Stimulated activated CD8-positive, alpha-beta memory T cell treated with anti-CD3 and anti-CD28 coated beads, Interleukin-2, amount 100 ng/mL, for 1 hour (primary cell): ENCODE measurements around the gene KIAA0232.

Experiments
- DNase-seq, 2 donors: peaks; one replicate each; pipeline ENCODE4 v3.0.0-alpha.2; 2020; ENCODE audit warnings: low read depth in 2 of 2

The KIAA0232 gene

DNA sequence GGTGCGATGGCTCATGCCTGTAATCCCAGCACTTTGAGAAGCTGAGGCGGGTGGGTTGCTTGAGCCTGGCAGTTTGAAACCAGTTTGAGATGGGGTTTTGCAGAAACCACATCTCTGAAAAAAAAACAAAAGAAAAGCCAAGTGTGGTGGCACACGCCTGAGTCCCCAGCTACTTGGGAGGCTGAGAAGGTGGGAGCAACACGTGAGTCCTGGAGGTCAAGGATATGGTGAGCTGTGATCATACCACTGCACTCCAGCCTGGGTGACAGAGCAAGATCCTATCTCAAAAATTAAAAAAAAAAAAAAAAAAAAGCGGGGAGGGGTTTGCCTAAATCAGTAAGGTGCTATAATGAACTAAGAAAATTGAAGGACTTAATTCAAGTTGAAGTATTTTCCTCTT lies 68.9 kb downstream of the KIAA0232 start:
- no peak for DNase-seq

DNA sequence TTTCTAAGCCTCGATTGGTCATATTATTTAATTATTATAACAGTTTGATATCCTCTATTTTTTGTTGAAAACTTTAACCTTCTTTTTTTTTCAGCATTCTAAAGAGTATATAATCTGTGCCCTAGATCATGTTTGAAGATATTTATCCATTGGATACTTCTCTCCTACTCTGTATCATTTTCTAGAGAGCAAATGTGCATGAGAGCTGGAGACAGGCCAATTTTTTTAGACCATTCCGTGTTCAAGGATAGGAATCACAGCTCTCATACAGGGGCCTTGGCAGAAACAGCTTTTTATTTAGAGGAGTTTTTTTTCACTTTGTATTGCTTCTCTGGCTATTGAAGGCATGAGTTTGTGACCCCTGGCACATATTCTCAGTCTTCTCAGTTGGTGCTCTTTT lies 69.4 kb downstream of the KIAA0232 start:
- no peak for DNase-seq

DNA sequence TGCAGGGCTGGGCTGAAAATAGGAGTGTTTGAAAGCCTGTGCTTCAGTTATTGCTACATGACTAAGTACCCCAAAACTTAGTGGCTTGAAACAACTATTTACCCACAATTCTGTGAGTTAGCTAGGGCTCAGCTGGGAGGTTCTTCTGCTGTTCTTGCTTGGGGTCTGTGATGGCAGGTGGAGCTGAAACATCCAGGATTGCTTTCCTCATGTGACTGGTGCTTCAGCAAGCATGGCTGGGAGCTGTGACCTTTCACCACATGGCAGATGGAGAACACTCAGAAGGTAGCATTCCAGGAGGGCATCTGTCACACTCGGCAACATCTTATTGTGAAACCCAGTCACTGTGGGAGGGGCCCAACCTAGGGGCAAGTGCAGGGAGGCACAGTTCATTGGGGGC lies 70.1 kb downstream of the KIAA0232 start:
- no peak for DNase-seq

DNA sequence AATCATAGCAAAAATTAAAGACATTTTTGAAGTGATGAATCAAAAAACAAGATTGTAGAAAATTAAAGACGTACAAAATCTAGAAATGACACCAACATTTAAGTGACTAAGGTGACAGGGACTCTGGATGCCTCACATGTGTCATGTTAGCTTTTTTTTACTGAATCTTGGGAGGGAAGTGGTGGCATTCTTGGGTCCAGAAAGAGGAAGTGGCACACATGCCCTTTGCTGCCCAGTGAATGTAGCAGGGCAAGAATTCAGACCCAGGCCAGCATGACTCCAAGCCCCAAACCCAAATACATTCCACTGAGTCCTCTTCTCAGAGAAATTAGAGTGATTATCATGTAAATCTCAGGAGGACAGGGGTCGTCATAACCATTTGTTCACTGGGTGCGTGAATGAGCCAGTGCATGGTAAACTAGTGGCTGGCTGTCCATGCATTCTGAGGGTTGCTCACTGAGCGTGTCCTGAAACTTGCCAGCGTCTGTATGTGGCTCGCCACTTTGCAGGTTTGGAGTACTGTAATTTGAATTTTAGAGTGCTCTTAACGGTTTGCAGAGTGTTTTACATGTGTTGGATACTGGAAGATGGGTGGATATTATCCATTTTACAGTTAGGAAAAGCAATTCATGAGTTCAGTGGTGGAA lies 71.7 kb downstream of the KIAA0232 start:
- no peak for DNase-seq

DNA sequence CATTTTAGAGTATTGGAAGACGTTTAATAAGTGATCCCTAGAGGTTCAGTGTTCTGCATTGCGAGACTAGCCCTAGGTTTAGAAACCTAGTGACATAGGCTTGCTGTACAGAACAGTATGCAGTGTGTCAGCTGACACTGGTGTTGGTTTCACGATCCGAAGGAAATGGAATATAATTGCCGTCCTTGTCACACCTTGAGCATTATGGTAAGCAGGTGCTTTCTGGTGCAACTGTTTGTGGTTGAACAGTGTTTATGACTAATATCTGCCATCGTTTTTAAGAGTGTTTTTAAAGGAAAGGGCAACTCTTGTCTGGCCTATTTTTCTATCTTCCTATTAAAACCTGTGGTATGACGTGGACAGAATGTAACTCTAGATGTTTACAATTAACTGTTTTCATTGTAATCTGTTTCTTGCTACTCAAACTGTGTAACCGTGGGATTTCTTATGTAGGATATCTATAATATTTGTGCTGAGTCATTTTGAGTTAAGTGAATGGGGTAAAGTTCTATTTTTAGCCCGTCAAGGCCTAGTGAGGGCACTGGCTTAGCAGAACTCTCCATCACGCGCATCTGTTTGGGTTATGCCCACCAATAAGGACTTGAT lies 73.3 kb downstream of the KIAA0232 start:
- DNase-seq: no peak

DNA sequence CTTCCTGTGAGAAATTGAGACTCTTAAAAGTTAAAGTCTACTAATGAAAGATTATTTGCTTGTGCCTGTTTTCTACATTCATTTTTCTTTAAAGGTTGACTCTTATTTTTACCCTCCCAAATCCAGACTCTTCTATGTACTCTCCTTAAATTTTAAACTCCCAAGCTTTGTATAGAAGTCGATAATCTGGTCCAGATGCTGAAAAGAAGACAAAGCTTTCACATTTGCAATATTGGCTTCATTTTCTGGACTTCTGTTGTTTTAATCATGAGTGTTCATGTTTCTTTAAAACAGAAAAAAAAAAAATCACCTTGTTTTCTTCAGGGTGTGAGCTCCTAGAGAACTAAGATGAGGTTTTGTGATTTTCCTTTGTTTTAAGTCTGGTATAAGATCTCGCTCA lies 73.9 kb downstream of the KIAA0232 start:
- DNase-seq: no peak

DNA sequence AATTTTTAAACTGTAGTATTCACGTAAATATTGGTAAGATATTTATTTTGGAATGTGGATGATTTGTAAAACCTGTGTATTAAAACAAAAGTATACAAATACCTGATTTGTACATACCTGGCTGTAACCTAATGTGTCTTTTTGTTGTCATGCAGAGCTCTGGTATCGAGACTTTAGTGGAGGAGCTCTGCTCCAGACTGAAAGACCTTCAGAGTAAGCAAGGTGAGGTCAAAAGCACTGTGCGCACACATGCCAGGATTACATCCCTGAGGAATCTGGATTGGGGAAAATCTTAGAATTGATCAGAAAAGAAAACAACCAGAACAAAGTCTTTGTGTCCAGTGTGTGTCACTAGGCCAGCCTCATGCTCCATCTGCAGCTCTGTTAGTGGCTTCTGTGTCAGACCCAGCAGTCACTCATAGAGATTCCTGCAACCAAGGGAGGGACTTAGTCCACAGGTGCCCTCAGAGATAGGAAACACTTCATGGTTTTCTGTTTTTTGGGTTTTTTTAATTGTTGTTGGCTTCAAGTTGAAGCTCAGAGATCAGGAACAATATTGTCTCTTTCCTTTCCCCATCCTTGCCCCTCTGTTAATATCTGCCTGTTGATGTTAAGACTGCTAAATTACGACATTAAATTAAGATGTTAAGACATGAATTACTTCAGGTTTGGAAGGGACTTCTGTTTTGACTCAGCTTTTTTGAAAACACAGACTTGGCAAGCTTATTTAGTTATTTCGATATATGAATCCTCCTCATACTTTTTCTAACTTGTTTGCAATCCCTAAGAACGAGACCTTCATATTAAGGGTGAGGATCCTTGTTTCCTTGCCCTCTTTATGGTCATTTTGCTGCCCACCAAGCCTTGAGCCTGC lies 74.7 kb downstream of the KIAA0232 start:
- no peak for DNase-seq

- DNase-seq: no peak
Observed at GRCh38 chr4:6858997-6859396, 76.5 kb downstream of the KIAA0232 start.

DNA sequence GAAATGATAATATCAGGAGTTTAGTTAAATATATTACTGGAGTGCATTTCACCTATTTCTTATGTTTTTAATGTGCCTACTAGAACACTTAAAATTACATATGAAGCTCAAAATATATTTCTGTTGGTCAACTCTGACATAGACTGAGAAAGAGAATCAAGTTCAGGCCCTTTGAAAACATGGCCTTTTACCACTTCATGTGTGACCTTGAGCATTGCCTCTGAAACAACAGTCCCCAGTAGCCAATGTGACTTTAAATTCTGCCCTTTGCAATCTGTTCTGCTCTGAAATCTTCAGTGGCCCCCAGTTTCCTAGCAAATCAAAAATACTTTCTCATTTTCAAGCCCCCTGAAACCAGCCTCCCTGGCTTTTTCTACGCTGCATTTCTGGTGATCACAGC lies 77.0 kb downstream of the KIAA0232 start:
- DNase-seq: no peak

- DNase-seq: no peak
Observed at GRCh38 chr4:6868386-6868785, 85.9 kb downstream of the KIAA0232 start.

GRCh38 chr4:6869944-6870343 lies 87.4 kb downstream of the KIAA0232 start:
- DNase-seq: no peak

DNA sequence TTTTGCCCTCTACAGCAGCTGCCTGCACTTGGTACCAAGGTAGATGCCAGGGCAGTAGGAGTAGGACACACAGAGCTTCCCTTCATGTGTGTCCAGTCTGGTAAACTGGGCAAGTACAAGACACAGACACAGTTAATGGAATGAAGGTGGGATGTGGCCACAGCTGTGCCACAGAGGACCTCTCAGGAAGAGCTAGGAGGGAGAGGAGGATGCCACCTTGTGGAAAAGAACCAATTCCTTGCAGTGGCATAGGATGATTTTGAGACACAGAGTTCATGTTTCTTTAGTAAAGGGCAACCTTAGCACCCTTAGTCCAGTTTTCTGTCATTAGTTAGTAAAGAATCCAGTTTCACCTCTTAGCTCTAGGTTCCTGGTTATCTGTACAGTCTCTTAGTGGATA lies 90.8 kb downstream of the KIAA0232 start:
- no peak for DNase-seq

DNA sequence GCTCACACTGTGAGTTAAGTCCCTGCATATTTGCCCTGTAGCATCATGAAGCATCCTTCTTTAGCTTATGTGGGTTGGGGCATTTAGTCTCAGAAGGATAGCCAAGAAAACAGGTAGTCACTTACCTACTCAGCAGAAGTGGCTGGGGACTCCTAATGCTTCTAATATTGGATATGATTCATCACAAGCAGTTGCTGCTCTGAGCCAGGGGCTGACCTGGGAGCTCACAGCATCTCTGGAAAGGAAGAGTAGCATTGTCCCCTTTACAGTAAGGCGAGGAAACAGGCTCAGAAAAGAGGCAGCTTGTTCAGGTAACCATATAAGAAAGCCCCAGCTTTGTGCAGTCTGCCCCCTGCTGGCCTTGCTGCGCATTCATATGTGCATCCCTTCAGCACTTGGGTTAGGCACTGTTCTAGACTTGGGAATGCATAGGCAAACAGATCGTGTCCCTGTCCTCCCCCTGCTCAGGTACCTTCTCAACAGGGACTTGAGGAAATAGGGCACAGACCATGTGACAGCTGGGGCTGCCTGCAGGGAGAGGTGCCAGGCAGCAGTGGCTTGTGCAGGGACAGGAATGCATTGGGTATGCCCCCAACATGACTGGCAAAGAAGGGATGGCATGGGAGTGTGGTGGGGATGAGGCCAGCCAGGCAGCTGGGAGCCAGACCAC lies 91.4 kb downstream of the KIAA0232 start:
- peak; percentile 56 to 72 for DNase-seq

DNA sequence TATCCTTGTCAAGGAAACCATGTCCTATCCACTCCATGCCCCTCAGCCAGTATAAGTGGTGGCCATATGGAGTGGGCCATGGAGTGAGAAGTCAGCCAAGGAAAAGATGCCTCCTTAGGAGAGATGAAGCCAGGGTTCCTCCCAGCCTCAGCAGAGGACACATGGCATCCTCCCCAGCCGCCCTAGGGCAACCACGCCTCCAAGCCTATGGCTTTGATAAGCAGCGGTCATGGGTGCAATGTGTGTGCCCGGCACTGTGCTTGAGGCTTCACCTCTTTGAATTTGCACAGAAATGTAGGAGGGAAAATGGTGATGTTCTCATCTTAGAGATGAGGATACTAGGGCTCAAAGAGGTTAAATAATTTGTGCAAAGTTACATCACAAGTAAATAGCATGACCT lies 92.5 kb downstream of the KIAA0232 start:
- no peak for DNase-seq

- DNase-seq: no peak
Observed at GRCh38 chr4:6875431-6875831, 92.9 kb downstream of the KIAA0232 start.

DNA sequence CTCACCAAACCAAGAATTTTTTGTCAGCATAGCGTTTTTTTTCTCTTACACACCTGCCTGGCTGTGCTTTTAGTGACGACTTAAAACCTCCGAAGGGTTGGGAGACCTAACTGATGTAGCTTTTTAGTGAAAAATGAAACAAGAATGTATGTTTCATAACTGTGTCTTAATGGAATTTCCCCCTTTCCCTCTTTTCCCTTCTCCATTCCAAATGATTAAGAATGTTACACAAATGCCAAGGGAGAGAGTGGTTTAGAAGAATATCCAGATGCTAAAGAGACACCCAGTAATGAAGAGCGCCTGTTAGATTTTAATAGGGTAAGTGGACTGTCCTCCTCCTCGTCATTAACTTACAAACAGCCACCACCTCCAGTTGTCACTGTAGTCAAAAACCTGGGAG lies 93.9 kb downstream of the KIAA0232 start:
- DNase-seq: no peak

DNA sequence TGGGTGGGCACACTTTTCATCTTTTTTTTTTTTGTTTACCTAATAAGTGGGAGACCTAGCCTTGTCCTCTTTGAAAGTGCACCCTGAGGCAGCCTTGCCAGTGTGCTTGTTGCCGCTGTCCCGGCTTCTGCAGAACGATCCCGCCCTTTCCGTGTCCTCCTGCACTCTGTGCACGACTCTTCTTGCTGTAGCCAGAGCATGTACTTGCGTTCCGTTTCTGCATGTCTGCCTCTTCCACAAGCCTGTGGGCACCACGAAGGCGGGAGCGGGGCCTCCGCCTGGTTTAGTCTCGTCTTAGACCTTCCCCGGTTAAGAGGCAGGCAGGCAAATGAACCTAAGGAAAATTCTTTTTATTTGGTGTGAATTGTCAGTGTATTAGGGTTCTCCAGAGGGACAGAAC lies 94.5 kb downstream of the KIAA0232 start:
- DNase-seq: no peak

- DNase-seq: no peak
Observed at GRCh38 chr4:6878451-6879059, 96.0 kb downstream of the KIAA0232 start.

DNA sequence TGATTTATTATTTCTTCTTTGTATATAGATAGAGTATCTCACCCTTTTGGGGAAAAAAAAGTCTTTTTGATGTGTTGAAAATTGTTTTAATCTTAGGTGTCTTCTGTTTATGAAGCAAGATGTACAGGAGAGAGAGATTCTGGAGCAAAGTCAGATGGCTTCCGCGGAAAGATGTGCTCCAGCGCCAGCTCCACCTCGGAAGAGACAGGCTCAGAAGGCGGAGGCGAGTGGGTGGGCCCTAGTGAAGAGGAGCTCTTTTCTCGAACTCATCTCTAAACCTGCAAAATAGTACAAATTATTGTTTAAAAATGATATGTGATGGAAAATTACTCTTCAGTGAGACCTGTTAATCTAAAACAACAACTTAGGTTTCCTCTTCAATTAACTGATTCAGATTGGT lies 98.2 kb downstream of the KIAA0232 start:
- DNase-seq: no peak

- DNase-seq: no peak
Observed at GRCh38 chr4:6881908-6882307, 99.4 kb downstream of the KIAA0232 start.

DNA sequence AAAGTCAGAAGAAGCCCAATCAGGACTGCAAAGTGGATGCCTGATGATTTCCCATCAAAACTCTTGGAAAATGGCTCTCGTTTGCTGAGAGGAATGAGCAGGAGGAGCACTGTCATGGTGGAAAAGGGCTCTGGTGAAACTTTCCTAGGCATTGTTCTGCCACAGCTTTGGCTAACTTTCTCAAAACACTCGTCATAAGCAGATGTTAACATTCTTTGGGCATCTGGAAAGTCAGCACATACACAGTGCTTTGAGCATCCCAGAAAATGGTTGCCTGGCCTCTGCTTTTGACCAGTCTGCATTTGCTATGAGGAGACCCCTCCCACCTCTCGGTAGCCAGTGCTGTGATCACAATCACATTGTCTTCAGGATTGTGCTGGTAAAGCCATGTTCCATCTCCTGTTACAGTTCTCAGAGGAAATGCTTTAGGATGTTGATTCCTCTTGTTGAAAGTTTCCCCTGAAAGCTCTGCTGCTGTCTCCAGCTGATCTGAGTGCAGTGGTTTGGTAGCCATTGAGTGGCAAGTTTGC lies 101.9 kb downstream of the KIAA0232 start:
- DNase-seq: no peak
